Heart left ventricle (tissue), 16 donors: ENCODE results near the gene CYP1B1. TPM values are rescaled to one million over a fixed set of nuclear protein-coding genes. Genes with fewer than 3 reads are reported as not detected.
A peak's percentile ranks its signal among the peaks of the same experiment; 100 is the strongest.

Source experiments
- ATAC-seq, 4 donors: fragments of 200-7000 bp; cut with Tn5 transposase; one replicate each; pipeline ENCODE4 v1.9.1; 2020 to 2022; ENCODE audit warnings: moderate library complexity in 4 of 4, mild to moderate bottlenecking in 3 of 4, moderate number of reproducible peaks in 1 of 4
- DNase-seq, 5 donors: peaks; one replicate each; pipeline ENCODE4 v3.0.0-alpha.2; 2020
- H3K27ac ChIP-seq, 12 donors: fragments of 200-600 bp; sonication (generic) in 4 of 12; one replicate each; pipeline versions ENCODE4 v1.5.0 to v1.8.0; 2016 to 2022; ENCODE audit warnings: mild to moderate bottlenecking in 2 of 12
- H3K27me3 ChIP-seq, 9 donors: fragments of 200-600 bp; sonication (generic) in 2 of 9; one replicate each; pipeline versions ENCODE4 v1.5.1 to v1.8.0; 2016 to 2022; ENCODE audit warnings: mild to moderate bottlenecking in 3 of 9
- H3K36me3 ChIP-seq, 9 donors: fragments of 200-600 bp; sonication (generic) in 2 of 9; one replicate each; pipeline versions ENCODE4 v1.5.0 to v1.8.0; 2018 to 2022; ENCODE audit warnings: mild to moderate bottlenecking in 2 of 9
- H3K4me1 ChIP-seq, 12 donors: fragments of 200-600 bp; sonication (generic) in 4 of 12; one replicate each; pipeline versions ENCODE4 v1.5.0 to v1.8.0; 2016 to 2022; ENCODE audit warnings: mild to moderate bottlenecking in 3 of 12
- H3K4me3 ChIP-seq, 12 donors: fragments of 200-600 bp; sonication (generic) in 4 of 12; one replicate each; pipeline versions ENCODE4 v1.5.0 to v1.8.0; 2017 to 2022; ENCODE audit warnings: mild to moderate bottlenecking in 9 of 12, moderate library complexity in 4 of 12
- H3K9me3 ChIP-seq, 12 donors: fragments of 200-600 bp; sonication (generic) in 4 of 12; one replicate each; pipeline versions ENCODE4 v1.5.0 to v1.8.0; 2016 to 2022; ENCODE audit warnings: mild to moderate bottlenecking in 1 of 12
- CTCF ChIP-seq, 12 donors: fragments of 200-600 bp; sonication (generic) in 4 of 12; IDR thresholded peaks; one replicate each; pipeline versions ENCODE4 v1.5.0 to v1.8.0; 2018 to 2022; ENCODE audit warnings: antibody characterized with exemption in 12 of 12, mild to moderate bottlenecking in 5 of 12
- POLR2A ChIP-seq, 2 donors: fragments of 450-650 bp; IDR thresholded peaks; one replicate each; pipeline ENCODE4 v1.6.1; 2017; ENCODE audit warnings: antibody characterized with exemption in 2 of 2, mild to moderate bottlenecking in 2 of 2, moderate library complexity in 2 of 2
- WGBS, 4 donors: extraction: QIAGEN DNeasy Blood & Tissue Kit in 2 of 4; methylation state at CpG; one replicate each; pipeline versions ENCODE4 v1.1.5 to v1.1.7; 2013 to 2018; 5-methylcytosine and 5-hydroxymethylcytosine counted together
- intact Hi-C, 10 donors: fragments of 100-400 bp; cut with DNase I; formaldehyde crosslinking; loops; one replicate each; pipeline versions ENCODE4 v1.11.1 to v1.14.2; 2022
- polyA plus RNA-seq, 2 donors: library from polyadenylated mRNA; stranded (reverse); fragments of 200-250 nt; gene quantifications; one replicate each; pipeline ENCODE4 v1.2.3, GENCODE V29; 2013
- total RNA-seq, 9 donors: library from RNA; depleted of rRNA in 2 of 9; stranded (reverse); fragments of >200 nt in 2 of 9; fragmentation: NEBNext Ultra II Directional in 3 of 9; extraction: Animal tissue kit (Norgen Biotek cat#: 25700) in 3 of 9; gene quantifications; one replicate each; pipeline versions ENCODE4 v1.1.0 to v1.2.4, GENCODE V29; 2016 to 2023
- donor health status: ischemic (EF 13 %, LVEDD 7.1; RV severe dilation, severe dysfunction).
- donor health status: healthy with polysubstance abuse.
- donor health status: DM: no; HTN: yes; CAD: no.
- donor health status: DM: no; HTN: no; CAD: no.
- donor health status: ischemic (EF 25% LVEDD 6.9; RV normal size, moderate dysfunction).
- donor health status: ischemic (EF 25% LVEDD 5.7; RV mildly dilated, moderate dysfunction).
- donor health status: healthy.
- donor health status: DM: yes; HTN: yes; CAD: no.
- donor health status: ischemic (EF 35%, LVEDD 5.7; RV mildly dilated, moderate dysfunction).
- donor health status: nonischemic (EF 11% LVEDD 7.7; RV severe dilation, severe dysfunction).
- donor health status: DM: yes; HTN: yes; CAD: no.
- donor health status: PGD.
- donor health status: ischemic (EF 29% LVEDD 5.4; RV normal size, mild dysfunction).
- donor health status: nonischemic (EF 23%, LVEDD 6.1; RV moderate dilation, normal function).

Gene CYP1B1
- total and polyA plus RNA-seq, 11 donors: 3.9 to 68.8 (median 20.5) TPM

- Histone ChIP-seq H3K9me3 (peaks cover 0 to 6% (median 0%) of the 10 kb centered on the region in 12 donors), H3K27me3 (no peaks in the 10 kb centered on the region), H3K4me1 (peaks cover 0 to 58% (median 36%) of the 10 kb centered on the region in 12 donors), H3K27ac (peak overlapping the region in 9 of 12 donors; percentile 2 to 65 (median 54)), H3K4me3 (no peak overlapping the region), H3K36me3 (no peaks in the 10 kb centered on the region)
- DNase-seq: no peak
- TF ChIP-seq POLR2A (IDR thresholded peaks at IDR 0.05): no peak
- TF ChIP-seq CTCF (IDR thresholded peaks at IDR 0.05): no peak
- 65 to 77% (median 71%) methylated on average over 3 of the region's 3 CpGs for WGBS, 4 donors
- ATAC-seq: peak in 3 of 4 donors; percentile 23 to 62 (median 30)
- intact Hi-C loops: loop anchor here in 9 of 10 donors (5.0 to 10.0 kb wide), 8 partner anchors 39 to 722 kb away; partner anchors contain the start of gene CYP1B1 (in 1 of the 9)
Measured at GRCh38 chr2:38116762-38117161, 40.8 kb upstream of the CYP1B1 start.

- no peaks in the 10 kb centered on the region for H3K36me3 ChIP-seq
- ATAC-seq: peak; percentile 16 to 88 (median 83)
- H3K27me3 ChIP-seq: no peaks in the 10 kb centered on the region
- peak overlapping the region in 8 of 12 donors; percentile 10 to 66 (median 56) for H3K27ac ChIP-seq
- no peak overlapping the region for H3K4me3 ChIP-seq
- DNase-seq: peak; percentile 81 to 83 (median 82)
- H3K9me3 ChIP-seq: peaks cover 0 to 6% (median 0%) of the 10 kb centered on the region in 12 donors
- H3K4me1 ChIP-seq: peaks cover 0 to 51% (median 32%) of the 10 kb centered on the region in 12 donors
- 31 to 35% (median 34%) methylated on average over 8 of the region's 8 CpGs for WGBS, 4 donors
- intact Hi-C loops: loop anchor here (2.0 to 10.0 kb wide), 11 partner anchors 38 to 721 kb away; partner anchors contain the start of gene CYP1B1 (in 5 of the 10)
- peak; percentile 86 to 97 (median 92) for TF ChIP-seq CTCF (IDR thresholded peaks at IDR 0.05)
- TF ChIP-seq POLR2A (IDR thresholded peaks at IDR 0.05): no peak
Measured at GRCh38 chr2:38115216-38116032, 39.5 kb upstream of the CYP1B1 start.

GRCh38 chr2:38113981-38114708 lies 38.2 kb upstream of the CYP1B1 start:
- TF ChIP-seq POLR2A (IDR thresholded peaks at IDR 0.05): no peak
- no peak for TF ChIP-seq CTCF (IDR thresholded peaks at IDR 0.05)
- 64 to 76% (median 72%) methylated on average over 4 of the region's 4 CpGs for WGBS, 4 donors
- Histone ChIP-seq H3K27me3 (no peaks in the 10 kb centered on the region), H3K36me3 (no peaks in the 10 kb centered on the region), H3K4me1 (peaks cover 0 to 51% (median 30%) of the 10 kb centered on the region in 12 donors), H3K27ac (peak overlapping the region in 8 of 12 donors; percentile 6 to 72 (median 23)), H3K4me3 (no peak overlapping the region), H3K9me3 (peaks cover 0 to 6% (median 0%) of the 10 kb centered on the region in 12 donors)
- ATAC-seq (peak in 3 of 4 donors; percentile 14 to 50 (median 26)), DNase-seq (no peak)
- intact Hi-C loops: loop anchor here in 9 of 10 donors (1.0 to 10.0 kb wide), 10 partner anchors 37 to 719 kb away; partner anchors contain the start of gene CYP1B1 (in 8 of the 9)
